GM19240 (cell line): ENCODE measurements around the gene TUBA1A.
"Not testable (repeated sequence)": the region's sequence is repeated elsewhere in the genome, so short reads cannot be mapped to it uniquely, and the experiment has no call there.

ENCODE experiments used
- DNase-seq: peaks from one replicate; pipeline ENCODE4 v3.0.0; 2011; ENCODE audit warnings: low spot score; ENCODE audit not compliant: insufficient read length

TUBA1A gene

GRCh38 chr12:49201595-49202295 lies 12.9 kb upstream of the TUBA1A start:
- DNase-seq = no peak

- peak; percentile 7 for DNase-seq
Measured at GRCh38 chr12:49200919-49201594, 12.2 kb upstream of the TUBA1A start.

- DNase-seq = no peak
Measured at GRCh38 chr12:49198431-49199155, 9.7 kb upstream of the TUBA1A start.

GRCh38 chr12:49197256-49197655 lies 8.4 kb upstream of the TUBA1A start:
- DNase-seq = no peak

- DNase-seq = no peak
Measured at GRCh38 chr12:49195736-49196135, 6.9 kb upstream of the TUBA1A start.

GRCh38 chr12:49193746-49194145 lies 4.9 kb upstream of the TUBA1A start:
- DNase-seq = not testable (repeated sequence)

GRCh38 chr12:49191498-49191897 lies 2.6 kb upstream of the TUBA1A start:
- DNase-seq = not testable (repeated sequence)

GRCh38 chr12:49190974-49191373 lies 2.1 kb upstream of the TUBA1A start:
- DNase-seq = no peak

- DNase-seq = no peak
Measured at GRCh38 chr12:49189731-49190716, 1.1 kb upstream of the TUBA1A start.

- DNase-seq = peak; percentile 15
Measured at GRCh38 chr12:49188201-49188915, 522 bp downstream of the TUBA1A start.

GRCh38 chr12:49187184-49187583 lies 1.7 kb downstream of the TUBA1A start:
- no peak for DNase-seq

- DNase-seq = not testable (repeated sequence)
Measured at GRCh38 chr12:49186307-49186706, 2.6 kb downstream of the TUBA1A start.

- DNase-seq = not testable (repeated sequence)
Measured at GRCh38 chr12:49184697-49185096, 4.2 kb downstream of the TUBA1A start.

- not testable (repeated sequence) for DNase-seq
Measured at GRCh38 chr12:49183214-49183950, 5.5 kb downstream of the TUBA1A start.

GRCh38 chr12:49174218-49174617 lies 14.7 kb downstream of the TUBA1A start:
- no peak for DNase-seq

- no peak for DNase-seq
Measured at GRCh38 chr12:49170924-49171323, 18.0 kb downstream of the TUBA1A start.

GRCh38 chr12:49165114-49165513 lies 23.8 kb downstream of the TUBA1A start:
- no peak for DNase-seq

GRCh38 chr12:49161901-49162300 lies 27.0 kb downstream of the TUBA1A start:
- not testable (repeated sequence) for DNase-seq

GRCh38 chr12:49161092-49161795 lies 27.6 kb downstream of the TUBA1A start:
- no peak for DNase-seq
